GM18507 (cell line): Measurements from ENCODE around the gene TNNT2.

Experiments
- DNase-seq: peaks from one replicate; pipeline ENCODE4 v3.0.0; 2011; ENCODE audit warnings: low read depth; ENCODE audit not compliant: insufficient read length; ENCODE audit errors: extremely low spot score
- FAIRE-seq: peaks from 2 replicates; lab custom pipeline; 2011; peaks lifted over from hg19 to GRCh38; lab: Jason Lieb, UNC

TNNT2 gene

DNA sequence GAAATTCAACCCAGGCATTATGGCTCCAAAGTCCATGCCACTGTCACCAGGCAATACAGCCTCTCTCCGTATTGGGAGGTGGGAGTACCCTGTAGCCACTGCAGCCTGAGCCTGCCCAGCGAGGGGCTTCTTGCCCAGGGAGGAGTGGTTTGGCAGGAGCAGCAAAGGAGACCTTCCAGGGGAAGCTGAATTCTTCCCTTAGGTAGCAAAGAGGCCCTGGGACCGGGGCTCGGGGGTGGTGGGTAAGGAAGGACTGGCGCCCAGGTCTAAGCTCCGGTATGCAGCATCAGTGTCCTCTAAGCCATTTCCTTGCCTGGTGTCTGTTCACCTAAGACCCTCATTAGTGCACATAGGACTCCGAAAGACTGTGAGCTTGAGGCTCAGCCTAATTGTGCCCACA is 17.0 kb downstream of the TNNT2 start:
- DNase-seq (no peak), FAIRE-seq (no peak)

DNA sequence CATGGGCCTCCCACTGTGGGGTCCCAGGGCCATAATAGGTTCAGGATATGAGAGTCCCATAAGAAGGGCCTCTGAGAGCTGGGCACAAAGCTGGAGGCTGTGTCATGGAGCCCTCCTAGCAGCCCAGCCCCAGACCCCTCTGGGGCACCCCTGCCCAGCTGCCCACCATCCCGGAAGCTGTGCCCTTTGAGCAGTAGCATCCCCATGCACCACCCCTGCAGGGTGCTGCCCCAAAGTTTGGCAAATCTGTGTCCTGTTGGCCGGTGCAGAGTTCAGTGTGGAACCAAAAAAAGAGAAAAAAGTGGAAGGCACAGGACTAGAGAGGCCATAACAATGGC is 17.6 kb downstream of the TNNT2 start:
- DNase-seq (no peak), FAIRE-seq (no peak)

DNA sequence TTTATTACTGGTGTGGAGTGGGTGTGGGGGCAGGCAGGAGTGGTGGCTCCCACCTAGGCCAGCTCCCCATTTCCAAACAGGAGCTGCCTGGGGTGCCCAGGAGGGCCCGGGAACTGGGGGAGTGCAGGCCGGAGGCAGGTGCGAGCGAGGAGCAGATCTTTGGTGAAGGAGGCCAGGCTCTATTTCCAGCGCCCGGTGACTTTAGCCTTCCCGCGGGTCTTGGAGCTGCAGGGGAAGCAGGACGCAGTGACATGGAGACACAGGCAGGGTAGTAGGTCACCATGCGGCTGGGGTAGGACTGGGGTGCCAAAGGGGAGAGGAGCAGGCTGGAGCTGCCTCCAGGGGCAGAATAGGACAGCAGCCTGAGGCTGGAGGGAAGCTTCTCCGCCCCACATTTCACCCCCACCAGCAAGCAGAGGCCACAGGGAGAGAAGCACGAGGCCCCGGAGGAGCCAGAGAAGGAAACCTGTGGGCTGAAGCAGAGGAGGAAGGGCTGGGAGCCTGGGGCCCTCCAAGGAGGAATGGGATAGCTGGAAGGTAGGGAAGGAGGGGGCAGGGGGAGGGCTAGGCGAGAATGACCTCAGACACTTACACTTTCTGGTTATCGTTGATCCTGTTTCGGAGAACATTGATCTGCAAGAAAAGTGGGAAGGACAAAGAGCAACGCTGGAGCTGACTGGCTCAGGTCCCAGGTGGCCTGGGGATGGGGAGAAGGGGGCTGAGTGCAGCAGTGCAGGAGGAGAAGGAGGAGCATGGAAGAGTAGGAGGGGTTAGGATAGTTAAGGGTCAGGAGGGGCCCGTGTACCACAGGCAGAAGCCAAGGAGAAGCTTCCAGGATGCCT is 18.2 kb downstream of the TNNT2 start:
- DNase-seq (no peak), FAIRE-seq (no peak)

DNA sequence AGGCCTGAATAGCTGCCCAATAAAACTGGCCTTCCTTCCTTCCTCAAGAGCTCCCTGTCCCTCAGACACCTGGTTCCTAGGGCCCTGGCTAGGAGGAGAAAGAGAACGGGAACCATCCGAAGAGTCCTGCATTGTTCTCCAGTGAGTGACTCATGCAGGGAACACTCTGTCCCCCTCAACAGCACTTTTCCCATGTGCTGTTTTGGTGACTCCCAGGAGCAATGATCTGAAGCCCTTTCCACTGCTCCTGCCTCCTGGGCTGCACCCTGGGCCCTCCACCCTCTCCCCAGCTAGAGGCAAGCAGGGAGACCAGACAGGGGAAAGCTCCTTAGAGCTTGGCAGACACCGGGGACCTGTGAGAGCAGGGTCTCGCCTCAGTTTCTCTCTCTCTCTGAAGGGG is 18.9 kb downstream of the TNNT2 start:
- FAIRE-seq: no peak

DNA sequence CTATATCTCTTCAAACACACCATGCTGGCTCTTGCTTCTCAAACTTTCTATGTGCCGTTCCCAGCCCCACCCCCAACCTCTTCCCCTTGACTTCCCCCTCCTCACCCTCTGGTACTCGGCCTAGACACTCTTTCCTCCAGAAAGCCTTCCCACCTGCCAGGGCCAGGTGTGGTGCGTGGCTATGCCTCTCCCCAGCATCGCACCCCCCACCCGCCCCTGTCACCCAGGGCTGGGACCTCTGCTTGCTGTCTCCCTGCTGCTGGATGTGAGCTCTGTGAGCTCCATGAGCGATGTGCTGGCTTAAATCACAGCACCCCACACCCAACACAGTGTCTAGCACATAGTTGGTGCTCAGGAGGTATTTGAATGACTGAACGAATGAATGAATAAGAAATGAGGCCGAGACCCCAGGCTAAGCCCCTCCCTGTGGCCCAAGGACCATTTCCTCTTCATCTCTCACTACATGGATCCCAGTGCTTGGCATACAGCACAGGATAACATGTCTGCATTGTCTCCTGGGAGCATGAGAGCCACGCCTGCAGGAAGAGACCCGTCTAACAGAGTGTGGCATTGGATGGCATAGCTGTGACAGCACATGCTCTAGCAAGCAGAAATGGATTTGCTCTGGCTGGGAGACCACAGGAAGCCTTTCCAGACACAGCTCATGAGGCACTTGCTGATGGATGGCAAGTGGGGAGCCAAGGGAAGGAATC is 19.7 kb downstream of the TNNT2 start:
- no peak for FAIRE-seq
- no peak for DNase-seq

More for the DNA sequence above, 18.9 kb downstream of the TNNT2 start:
- no peak for DNase-seq

DNA sequence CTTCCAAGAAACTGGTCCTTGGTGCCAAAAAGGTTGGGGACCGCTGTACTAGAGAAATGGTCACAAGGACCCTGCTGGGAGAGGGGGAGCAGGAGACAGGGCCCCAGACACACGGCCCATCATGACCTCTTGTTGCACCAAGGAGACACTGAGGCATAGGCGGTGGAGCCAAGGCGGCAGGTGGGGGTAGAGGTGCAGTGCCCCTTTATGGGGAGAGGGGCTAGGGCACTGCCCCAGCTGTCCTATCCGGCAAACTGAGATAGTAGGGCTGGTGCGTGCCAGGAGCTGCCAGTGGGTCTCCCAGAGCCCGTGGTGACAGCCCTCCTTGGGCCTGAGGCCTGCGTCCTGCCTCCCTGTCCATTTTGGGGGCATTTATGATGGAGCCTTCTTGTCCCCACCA is 20.3 kb downstream of the TNNT2 start:
- DNase-seq (no peak), FAIRE-seq (no peak)

DNA sequence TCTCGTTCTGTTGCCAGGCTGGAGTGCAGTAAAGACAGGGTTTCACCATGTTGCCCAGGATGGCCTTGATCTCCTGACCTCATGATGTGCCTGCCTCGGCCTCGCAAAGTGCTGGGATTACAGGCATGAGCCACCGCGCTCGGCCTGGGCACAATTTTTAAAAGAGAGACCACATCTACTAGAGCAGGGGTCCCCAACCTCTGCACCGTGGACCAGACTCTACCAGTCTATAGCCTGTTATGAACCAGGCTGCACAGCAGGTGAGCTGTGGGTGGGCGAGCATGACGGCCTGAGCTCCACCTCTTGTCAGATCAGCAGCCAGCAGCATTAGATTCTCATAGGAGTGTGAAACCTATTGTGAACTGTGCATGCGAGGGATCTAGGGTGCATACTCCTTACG is 20.8 kb downstream of the TNNT2 start:
- DNase-seq: no peak
- no peak for FAIRE-seq

DNA sequence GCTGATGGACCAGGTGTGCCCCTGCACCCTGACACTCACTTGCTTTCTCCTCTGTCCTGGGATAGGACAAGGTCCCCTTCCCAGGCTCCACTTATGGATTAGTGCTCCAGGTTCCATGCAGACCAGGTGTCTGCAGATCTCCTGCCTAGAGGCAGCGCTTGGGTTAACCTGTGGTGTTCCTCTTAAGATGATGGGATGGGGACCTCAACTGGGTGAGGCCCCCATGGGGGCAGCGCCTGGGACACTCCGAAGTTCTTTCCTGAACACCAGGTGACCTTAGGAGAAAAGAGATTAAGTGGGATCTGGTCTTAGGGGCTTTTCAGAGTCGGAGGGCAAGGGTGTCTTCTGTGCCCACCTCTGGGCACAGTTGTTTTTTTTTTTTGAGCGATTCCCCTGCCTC is 21.2 kb downstream of the TNNT2 start:
- DNase-seq (no peak), FAIRE-seq (no peak)

DNA sequence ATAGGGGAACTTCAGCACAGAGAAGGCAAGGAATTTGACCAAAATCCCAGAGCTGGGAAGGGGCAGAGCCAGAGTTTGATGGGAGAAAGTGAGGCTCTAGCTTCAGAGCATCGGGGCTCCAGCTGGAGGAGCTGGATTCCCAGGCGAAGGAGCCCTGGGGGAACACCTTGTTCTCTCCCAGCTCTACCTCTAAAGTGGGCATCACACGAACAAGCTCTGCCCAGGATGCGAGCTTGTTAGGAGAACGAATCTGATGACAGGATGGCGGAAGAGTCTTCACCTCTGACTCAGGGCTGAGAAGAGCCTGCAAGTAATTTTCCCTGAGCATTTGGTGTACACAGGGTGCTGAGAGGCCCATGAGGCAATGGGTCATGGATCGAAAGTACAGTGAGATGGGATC is 22.0 kb downstream of the TNNT2 start:
- FAIRE-seq (no peak), DNase-seq (no peak)

DNA sequence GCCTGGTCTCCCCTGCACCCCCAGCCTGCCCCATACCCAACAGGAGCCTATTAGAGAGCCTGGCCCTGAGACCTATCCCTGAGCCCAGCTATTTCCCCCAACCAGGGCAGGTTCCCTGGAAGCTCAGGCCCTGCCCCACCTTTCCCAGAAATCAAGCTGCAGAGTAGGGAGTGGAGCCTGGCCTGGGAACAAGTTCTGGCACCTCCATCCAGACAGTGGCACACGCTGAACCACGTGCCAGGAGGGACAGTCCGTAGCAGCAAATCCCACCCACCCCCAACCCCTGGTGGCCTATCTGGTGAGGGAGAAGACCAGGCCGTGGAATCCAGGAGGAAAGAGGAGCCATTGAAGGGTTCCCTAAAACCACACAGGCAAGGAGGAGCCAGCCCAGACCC is 22.6 kb downstream of the TNNT2 start:
- no peak for FAIRE-seq
- no peak for DNase-seq

DNA sequence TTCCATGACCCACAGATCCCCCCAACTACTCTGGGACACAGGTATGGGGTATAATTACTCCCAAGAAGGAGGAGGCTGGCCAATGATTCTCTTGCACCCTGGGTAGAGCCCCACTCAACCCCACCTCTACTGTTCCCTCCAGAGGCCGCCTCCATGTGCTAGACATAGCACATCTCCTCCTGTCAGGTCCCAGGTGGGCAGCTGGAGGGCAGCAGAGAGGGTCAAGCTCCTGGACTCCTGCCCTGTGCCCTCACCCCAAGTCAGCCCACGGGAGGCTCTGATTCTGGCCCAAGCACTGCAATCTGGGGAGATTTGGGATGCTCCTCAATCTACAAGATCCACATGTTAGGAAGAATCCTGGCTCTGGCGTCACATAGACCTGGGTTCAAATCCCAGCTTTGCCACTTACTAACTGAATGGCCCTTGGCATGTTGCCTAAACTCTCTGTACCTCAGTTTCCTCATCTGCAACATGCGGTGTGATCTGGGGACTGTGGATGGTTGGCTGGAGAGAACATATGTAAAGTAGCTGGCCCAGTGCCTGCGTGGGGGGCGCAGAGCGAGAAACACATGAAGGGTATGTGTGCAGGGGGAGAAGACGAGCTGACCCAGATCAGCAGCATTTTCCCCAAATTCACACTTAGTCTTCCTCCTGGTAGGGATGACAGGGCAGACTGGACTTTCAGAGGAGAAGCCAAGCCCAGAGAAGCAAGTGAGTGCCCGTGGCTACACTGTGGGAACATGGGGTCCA is 23.2 kb downstream of the TNNT2 start:
- no peak for FAIRE-seq
- no peak for DNase-seq

DNA sequence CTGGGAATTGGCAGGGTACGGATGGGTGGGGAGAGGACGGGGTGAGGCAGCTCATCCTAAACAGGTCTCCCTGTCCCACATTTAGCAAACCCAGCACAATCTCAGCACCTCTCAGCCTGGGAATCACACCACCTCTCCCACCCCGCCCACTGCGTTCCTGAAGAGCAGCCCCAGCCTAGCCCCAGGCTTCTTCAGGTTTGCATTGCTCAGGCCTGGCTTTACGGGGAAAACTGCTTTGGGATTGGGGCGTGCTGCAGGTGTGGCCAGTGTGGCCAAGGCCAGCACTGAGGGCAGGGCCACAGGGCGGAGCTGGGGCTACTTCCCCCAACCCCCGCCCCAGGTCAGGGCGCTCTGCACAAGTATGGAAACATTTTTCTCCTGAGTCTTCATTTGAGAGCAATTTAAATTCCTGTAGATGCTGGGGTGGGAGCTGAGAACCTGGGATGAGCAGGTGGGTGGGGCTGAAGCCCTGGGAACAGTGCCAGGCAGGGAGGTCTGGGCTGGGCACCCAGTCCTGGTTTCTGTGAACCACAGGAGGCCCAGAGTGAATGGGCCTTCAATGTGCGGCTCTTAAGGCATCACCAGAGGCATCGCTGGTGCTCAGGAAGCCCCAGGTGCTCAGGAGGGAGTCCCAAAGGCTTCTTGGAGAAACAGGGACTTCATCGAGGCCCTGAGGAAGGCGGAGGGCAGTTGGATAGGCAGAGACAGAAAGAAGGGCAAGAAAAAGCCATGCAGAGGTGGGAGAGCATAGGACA is 24.1 kb downstream of the TNNT2 start:
- no peak for FAIRE-seq
- no peak for DNase-seq

DNA sequence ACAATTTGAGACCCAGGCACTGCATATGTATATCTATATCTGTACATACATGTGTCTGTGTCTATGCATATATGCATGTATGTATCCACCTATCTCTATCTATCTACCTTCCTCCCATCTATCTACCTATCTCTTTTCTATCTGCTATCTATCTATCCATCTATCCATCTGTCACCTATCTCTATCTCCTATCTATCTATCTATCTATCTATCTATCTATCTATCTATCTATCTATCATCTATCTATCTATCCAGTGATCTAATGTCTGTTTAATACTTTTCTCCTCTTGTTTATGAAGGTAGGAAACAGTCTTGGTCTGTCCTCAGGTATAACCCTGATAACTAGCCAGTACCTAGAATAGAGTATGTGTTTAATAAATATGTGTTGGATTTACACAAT is 25.9 kb downstream of the TNNT2 start:
- FAIRE-seq: no peak
- no peak for DNase-seq

DNA sequence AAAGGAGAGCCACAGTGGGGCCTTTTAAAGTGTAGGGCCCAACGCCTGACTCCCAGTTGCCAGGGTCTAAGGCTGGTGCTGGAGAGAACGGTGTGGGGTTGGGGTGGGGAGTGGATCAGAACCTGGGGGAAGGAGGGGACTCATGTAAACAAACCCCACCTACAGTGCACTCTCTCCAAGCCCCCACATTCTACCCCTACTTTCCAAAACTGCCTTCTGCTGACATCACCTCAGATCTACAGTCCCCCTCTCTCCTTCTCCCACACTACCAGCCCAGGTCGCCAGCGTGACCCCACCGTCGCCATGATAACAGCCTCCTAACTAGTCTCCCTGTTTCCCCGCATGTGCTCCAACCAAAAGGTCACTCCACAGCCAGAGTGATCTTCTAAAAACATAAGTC is 26.6 kb downstream of the TNNT2 start:
- FAIRE-seq (no peak), DNase-seq (no peak)

DNA sequence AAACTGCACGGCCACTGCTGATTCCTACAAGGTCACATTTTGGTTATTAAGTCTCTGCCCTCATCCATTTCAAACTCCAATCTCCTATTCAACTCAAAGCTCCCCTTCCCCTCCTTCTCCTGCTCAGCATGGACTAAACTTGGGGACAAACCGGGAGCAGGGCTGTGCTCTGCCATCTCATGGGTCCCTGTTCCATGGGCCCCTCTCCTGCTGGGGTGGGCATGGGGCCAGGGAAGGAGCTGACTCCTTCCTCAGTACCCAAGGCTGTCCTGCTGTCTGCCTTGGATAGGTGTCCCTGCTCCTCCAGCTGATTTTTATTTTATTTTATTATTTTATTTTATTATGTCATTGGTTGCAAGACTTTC is 27.1 kb downstream of the TNNT2 start:
- DNase-seq: no peak
- no peak for FAIRE-seq

DNA sequence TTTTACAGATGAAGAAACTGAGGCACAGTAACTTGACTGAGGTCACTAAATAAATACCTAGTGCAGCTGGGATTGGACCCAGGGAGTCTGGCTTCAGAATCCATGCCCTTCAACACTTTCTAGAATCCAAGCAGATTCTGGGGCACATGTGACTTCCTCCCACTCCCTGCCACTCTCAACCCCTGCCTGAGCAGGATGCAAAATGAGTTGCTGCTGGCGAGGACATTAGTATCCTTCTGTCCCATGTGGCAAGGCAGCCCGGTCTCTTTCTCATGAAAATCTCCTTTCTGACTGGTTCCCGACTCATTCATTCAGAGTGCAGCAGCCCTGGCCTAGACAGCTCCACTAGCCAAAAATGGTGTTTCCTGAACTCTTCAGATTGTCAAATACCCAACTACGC is 28.4 kb downstream of the TNNT2 start:
- no peak for FAIRE-seq
- DNase-seq: no peak

DNA sequence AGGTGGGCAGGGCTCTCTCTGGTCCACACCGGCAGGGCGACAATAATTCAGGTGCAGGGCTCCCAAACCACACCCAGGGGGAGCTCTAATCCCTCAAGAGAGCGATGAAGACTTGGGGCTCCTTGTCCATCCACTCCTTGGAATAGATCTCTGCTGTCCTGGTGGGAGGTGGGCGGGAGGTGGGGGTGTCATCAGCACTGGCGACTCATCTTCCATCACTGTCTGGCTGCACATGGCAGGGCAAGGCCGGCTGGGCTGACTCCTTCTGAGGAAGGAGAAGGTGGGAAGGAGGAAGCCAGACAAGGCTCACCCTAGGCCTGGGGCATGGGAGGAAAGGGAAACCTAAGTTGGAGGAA is 29.3 kb downstream of the TNNT2 start:
- FAIRE-seq (no peak), DNase-seq (peak; percentile 29)

DNA sequence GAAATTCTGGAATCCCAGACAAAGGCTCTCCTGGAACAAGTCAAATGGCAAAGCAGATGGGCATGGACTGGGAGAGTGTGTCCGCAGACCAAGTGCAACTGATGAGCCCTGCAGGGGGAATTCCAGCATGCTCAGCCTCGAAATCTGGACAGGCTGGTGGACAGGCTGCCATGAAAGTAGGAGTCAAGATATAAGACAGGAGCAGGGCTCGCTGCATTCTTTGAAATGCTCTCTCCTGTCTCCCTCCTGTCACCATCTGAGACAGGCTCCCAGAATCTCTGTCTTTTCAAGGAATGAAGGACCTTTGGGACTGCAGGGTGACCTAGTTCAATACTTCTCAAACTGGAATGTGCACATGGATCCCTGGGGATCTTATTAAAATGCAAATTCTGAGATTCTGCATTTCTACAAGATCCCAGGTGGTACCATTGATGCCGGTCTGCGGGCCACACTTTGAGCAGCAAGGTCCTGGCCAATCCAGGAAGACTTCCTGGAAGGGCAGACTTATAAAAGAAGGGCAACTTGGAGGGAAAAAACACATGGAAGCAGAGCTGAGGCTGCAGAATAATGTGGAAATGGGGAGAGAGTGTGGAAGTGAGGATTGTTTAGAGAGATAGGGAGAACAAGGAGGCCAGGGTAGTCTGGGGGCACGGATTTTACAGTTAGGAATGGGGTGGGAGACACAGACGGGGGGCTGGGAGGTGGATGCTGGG is 29.8 kb downstream of the TNNT2 start:
- FAIRE-seq (no peak), DNase-seq (no peak)

DNA sequence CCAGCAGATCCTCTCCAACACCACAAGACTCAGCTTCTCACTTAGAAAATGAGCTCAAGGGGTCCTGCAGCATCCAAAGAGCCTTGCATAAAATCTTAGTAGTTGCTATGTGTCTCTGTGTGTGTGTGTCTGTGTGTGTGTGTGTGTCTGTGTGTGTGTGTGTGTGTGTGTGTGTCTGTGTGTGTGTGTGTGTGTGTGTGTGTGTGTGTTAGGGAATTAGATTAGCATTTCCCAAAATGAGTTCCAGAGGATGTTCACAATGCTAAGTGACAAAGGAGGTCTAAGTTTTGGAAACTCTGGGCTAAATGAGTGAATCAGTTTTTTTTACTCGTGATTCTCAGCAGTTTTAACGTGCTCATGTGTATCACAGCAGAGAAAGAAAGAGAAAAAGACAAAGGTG is 30.5 kb downstream of the TNNT2 start:
- DNase-seq (no peak), FAIRE-seq (no peak)
